ENCODE results near the gene JMJD1C. TPM values are rescaled to one million over a fixed set of nuclear protein-coding genes. Genes with fewer than 3 reads are reported as not detected.

The JMJD1C gene
- polyA plus RNA-seq, 2 of the 4 experiments (the other 2 are of a cell fraction) = 15.9 to 47.2 TPM

GRCh38 chr10:63119041-63119440 is 346.7 kb downstream of the JMJD1C start (continued):
- TF ChIP-seq FOXS1 (CRISPR knock-in tag; IDR thresholded peaks at IDR 0.05) (no peak), HOXB13 (CRISPR knock-in tag; IDR thresholded peaks at IDR 0.05; ENCODE audit: low read depth) (no peak)

Small RNA genes lying within 50 kb of the gene (small RNA-seq; reads per million reads assigned to genes)
- gene AC022022.1 (0 reads per million in 6 experiments), gene MIR1296 (0 to 26.2 (median 15.1) reads per million in 6 experiments)

Other genes with a start within 250 kb of the JMJD1C start
- 26.3 and 35.8 TPM in 2 replicates for gene REEP3, start 55.4 kb upstream of the JMJD1C start, polyA plus RNA-seq (2011; rRNA removed)
- gene REEP3, start 55.4 kb upstream of the JMJD1C start, polyA plus RNA-seq (2017; fragmentation: RNase III; extraction: RNeasy Plus Mini Kit Qiagen cat#74134 plus additional on column Dnase treatment) = 16.1 to 19.6 TPM (median 17.9 TPM) in 3 replicates